ENCODE results near the gene PEX11G.
"Not testable (repeated sequence)": the region's sequence is repeated elsewhere in the genome, so short reads cannot be mapped to it uniquely, and the experiment has no call there.

The PEX11G gene

DNA sequence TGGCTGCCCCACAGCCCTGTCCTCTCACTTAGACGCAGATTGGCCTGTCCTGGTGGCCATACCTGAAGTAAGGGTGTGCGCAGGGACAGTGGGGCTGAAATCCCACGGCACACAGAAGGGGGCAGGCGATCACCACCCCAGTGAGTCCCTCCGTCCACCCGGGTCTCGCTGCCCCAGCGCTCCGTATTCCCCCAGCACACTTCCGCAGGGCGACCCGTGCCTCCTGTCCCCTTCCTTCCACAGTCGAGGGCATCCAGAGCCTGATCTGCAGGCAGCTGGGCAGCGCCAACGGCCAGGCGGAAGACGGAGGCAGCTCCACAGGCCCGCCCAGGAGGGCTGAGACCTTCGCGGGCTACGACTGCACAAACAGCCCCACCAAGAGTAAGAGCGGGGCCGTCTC lies 25.3 kb downstream of the PEX11G start:
- no peak for DNase-seq

DNA sequence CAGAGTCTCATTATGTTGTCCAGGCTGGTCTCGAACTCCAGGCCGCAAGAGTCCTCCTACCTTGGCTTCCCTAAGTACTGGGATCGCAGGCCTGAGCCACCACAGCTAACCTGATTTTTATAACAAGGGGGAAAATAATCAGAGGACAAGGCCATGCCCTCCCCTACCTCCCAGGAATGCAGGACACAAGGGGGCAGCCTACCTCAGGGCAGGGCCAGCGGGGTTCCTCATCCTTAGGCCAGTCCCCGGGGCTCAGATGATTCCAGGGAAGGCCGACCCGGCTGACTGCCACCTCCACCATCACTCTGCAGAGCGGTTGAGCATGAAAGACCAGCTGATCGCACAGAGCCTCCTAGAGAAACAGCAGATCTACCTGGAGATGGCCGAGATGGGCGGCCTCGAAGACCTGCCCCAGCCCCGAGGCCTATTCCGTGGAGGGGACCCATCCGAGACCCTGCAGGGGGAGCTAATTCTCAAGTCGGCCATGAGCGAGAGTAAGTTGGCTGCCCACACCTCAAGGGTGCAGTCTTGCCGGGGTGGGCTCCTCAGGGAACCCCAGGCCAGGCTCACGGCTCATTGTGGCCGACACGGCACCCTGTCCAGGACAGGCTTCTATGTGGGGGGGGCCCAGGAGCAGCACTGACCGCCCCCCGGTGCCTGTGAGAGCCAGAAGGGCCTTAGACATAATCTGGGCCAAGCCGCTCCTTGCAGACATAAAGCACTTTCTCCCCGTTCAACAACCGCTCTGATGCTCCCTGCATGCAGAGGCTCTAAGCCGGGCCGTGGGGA lies 26.8 kb downstream of the PEX11G start:
- DNase-seq = no peak

DNA sequence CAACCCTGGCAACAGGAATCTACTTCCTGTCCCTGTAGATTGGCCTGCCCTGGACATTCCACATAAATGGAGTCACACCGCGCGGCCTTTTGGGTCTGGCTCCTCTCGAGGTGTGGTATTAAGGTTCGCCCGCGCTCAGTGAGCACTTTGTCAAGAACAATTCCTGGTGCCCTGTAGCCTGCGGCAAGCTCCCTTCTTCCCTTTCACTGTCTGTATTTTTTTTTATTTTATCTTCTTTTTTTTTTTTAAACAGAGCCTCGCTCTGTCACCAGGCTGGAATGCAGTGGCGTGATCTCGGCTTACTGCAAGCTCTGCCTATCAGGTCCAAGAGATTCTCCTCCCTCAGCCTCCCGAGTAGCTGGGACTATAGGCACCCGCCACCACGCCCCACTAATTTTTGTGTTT lies 28.3 kb downstream of the PEX11G start:
- no peak for DNase-seq

DNA sequence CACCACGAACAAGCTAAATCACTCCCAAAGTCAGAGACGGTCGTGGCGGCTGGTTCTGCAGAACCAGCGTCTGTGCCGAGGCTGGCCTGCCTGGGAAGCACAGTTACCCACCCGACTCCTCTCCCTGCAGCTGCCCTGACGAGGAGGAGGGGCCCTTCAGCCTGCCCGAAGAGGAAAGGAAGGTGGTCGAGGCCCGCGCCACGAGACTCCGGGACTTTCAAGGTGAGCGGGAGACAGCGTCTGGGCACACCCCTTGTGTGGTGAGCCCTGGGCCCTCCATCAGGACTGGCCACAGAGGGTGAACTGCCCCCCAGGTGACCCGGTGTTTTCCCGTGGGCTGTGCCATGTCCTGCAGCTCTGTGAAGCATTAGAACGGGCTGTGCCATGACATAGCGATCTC lies 29.1 kb downstream of the PEX11G start:
- DNase-seq = no peak

DNA sequence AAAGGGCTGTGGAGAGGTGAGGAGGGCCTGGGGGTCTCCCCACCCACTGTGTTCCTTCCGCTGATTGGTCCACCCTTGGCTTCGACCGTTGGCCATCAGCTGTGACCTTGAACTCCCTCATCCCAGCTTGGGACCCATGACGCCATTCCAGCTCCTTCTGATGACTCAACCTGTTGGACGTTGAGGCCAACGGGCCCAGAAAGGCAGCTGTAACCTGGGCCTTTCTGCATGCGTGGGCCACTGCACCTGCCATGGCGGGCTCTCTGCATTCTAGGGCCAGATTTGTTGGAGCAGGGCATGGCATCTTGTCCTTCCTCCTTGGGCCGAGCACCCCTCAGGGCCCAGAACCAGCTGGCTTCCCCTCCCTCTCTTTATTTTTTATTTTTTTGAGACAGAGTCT lies 30.2 kb downstream of the PEX11G start:
- DNase-seq = no peak

DNA sequence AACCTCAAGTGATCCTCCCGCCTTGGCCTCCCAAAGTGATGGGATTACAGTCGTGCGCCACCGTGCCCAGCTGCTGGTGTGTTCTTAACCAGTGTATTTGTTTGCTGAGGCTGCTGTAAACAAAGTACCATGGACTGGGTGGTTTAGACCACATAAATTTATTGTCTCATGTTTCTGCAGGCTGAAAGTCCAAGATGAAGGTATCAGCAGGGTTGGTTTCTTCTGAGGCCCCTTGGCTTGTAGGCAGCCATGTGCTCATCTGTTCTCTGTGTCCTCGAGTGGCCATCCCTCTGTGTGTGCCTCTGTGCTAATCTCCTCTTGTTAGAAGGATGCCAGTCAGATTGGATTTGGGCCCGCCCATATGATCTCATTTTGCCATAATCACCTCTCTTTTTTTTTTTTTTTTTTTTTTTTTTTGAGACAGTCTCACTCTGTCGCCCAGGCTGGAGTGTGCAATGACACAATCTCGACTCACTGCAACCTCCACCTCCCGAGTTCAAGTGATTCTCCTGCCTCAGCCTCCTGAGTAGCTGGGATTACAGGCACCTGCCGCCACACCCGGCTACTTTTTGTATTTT lies 31.8 kb downstream of the PEX11G start:
- DNase-seq = no peak

DNA sequence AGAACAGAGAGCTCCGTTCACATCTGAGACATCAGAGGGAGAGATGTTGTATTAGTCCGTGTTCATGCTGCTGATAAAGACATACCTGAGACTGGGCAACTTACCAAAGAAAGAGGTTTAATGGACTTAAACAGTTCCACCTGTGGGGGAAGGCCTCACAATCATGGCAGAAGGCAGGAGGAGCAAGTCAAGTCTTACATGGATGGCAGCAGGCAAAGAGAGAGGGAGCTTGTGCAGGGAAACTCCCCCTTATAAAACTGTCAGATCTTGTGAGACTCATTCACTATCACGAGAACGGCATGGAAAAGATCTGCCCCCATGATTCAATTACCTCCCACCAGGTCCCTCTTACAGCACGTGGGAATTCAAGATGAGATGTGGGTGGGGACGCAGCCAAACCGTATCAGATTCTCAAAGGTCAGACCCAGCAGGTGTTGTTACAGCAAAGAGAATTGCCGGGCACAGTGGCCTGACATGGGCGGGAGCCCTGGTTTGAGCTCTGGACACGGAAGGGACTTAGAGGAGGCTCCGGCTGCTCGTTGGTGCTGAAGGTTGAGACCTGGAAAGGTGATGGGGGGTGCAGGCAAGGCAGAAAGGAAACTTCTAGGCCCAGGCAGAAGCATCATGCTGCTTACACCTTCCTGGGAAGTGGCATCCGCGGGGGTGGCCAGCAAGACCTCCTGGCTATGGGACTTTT lies 33.1 kb downstream of the PEX11G start:
- no peak for DNase-seq

DNA sequence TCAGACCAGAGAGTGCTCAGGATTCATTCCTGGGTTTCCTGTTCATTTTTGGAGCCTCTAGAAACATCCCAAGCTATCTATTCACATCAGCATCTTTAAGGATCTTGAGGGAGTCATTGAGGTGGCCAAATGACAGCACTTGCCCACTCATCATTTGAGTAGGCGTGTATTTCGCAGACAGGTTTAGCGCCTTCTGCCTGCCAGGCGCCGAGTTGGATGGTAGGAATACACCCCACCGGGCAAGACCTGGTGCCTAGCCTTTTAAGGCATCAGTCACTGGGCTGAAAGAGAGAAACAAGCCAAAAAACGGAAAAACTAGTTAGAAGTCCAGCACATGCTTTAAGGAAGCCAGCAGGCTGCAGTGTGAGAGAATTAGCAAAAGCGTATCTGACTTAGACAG lies 33.8 kb downstream of the PEX11G start:
- no peak for DNase-seq

DNA sequence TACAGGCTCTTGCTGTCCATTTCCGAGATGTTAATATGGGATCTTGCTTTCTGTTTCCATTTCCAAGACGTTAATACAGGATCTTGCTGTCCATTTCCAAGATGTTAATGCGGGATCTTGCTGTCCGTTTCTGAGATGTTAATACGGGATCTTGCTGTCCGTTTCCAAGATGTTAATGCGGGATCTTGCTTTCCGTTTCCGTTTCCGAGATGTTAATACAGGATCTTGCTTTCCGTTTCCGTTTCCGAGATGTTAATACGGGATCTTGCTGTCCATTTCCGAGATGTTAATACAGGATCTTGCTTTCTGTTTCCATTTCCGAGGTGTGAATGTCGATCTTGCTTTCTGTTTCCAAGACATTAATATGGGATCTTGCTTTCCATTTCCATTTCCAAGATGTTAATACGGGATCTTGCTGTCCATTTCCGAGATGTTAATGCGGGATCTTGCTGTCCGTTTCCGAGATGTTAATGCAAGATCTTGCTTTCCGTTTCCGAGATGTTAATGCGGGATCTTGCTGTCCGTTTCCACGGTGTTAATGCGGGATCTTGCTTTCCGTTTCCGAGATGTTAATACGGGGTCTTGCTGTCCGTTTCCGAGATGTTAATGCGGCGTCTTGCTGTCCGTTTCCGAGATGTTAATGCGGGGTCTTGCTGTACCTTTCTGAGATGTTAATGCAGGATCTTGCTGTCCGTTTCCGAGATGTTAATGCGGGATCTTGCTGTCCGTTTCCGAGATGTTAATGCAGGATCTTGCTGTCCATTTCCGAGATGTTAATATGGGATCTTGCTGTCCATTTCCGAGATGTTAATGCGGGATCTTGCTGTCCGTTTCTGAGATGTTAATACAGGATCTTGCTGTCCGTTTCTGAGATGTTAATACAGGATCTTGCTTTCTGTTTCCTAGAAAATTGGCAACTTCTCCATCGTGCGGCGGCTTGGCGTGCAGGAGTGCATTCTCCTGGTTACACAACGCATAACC lies 38.3 kb downstream of the PEX11G start:
- no peak for DNase-seq

DNA sequence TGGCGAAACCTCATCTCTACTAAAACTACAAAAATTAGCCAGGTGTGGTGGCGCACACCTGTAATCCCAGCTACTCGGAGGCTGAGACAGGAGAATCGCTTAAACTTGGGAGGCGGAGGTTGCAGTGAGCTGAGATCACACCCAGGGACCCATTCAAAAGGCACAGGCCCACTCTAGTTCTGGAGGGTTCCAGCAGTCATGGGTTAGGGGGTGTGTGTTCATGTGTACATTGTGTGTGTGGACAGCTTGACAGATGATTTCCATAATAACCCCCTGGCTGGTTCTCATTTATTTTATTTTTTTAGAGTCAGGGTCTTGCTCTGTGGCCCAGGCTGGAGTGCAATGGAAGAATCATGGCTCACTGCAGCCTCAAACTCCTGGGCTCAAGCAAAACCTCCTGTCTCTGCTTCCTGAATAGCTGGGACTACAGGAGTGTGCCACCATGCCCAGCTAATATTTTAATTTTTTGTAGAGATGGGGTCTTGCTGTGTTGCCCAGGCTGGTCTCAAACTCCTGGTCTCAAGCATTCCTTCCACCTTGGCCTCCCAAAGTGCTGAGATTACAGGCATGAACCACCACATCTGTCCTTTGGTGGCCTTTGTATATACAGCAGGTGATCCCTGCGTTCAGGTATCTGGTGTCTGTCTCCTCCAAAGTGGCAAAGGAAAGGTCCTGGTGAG lies 39.3 kb downstream of the PEX11G start:
- DNase-seq = not testable (repeated sequence)

DNA sequence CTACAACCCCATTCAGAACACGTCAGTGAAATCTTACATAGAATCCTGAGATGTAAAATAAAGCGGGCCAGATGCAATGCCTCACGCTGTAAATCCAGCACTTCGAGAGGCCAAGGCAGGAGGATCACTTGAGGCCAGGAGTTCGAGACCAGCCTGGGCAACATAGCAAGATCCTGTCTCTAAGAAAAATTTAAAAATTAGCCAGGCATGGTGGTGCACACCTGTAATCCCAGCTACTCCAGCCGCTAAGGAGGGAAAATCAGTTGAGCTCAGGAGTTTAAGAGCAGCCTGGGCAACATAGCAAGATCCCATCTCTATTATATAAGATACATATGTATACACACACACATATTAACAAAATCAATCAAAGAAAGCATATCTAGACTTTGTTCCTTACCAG lies 41.2 kb downstream of the PEX11G start:
- no peak for DNase-seq

DNA sequence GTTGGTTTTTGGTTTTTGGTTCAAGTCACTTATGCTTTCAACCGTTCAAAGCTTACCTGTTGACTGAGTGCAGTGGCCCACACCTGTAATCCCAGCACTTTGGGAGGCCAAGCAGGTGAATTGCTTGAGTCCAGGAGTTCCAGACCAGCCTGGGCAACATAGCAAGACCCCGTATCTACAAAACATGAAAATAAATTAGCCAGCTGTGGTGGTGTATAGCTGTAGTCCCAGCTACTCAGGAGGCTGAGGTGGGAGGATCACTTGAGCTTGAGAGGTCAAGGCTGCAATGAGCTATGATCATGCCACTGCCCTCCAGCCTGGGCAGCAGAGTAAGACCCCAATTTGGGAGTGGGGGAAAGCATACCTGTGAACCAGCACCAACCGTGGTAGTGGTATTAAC lies 43.7 kb downstream of the PEX11G start:
- no peak for DNase-seq

DNA sequence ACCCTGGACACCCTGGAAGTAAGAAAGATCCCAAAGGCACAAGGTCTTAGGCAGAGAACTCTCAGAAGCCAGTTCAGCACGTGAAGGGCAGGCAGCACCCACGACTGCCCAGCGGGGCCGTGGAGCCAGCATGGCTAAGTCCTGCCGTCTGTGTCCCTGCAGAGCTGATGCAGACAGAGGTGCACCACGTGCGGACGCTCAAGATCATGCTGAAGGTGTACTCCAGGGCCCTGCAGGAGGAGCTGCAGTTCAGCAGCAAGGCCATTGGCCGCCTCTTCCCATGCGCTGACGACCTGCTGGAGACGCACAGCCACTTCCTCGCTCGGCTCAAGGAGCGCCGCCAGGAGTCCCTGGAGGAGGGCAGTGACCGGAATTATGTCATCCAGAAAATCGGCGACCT lies 44.8 kb downstream of the PEX11G start:
- DNase-seq = no peak

DNA sequence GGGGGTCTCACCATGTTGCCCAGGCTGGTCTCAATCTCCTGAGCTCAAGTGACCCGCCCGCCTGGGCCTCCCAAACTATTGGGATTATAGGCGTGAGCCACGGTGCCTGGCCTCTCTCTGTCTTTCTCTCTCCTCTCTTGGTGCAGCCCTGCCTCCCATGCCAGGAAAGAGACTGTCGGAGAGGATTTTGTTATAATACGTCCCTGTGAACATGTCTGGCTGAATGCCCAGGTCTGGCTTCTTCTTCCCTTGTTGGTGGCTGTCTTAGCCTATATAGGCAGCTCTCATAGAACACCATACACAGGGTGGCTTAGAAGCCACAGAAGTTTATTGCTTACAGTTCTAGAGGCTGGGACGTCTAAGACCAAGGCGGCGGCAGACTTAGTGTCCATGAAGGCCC lies 46.4 kb downstream of the PEX11G start:
- no peak for DNase-seq

DNA sequence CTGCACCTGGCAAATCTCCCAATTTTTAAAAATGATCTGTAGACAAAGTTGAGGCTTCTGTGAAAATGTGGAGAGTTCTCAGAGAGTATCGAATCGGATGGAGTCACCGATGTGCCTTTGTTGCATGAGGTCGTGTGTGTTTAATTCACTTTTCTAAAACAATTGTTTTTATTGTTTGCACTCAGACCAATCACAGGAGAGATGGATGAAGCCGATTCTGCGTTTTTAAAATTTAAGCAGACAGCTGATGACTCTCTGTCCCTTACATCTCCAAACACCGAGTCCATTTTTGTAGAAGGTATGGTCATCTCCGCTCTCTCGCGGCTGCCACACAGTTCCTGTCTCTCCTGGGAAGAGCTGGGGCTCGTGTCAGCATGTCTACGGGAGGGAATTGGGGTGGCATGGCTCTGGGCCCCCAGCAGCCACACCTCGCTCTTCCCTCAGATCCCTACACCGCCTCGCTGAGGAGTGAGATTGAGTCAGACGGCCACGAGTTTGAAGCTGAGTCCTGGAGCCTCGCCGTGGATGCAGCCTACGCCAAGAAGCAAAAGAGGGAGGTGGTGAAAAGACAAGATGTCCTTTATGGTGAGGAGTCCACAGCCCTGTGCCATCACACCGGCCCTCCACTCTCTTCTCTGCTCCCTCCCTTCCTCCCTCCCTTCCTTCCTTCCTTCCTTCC lies 47.2 kb downstream of the PEX11G start:
- no peak for DNase-seq

DNA sequence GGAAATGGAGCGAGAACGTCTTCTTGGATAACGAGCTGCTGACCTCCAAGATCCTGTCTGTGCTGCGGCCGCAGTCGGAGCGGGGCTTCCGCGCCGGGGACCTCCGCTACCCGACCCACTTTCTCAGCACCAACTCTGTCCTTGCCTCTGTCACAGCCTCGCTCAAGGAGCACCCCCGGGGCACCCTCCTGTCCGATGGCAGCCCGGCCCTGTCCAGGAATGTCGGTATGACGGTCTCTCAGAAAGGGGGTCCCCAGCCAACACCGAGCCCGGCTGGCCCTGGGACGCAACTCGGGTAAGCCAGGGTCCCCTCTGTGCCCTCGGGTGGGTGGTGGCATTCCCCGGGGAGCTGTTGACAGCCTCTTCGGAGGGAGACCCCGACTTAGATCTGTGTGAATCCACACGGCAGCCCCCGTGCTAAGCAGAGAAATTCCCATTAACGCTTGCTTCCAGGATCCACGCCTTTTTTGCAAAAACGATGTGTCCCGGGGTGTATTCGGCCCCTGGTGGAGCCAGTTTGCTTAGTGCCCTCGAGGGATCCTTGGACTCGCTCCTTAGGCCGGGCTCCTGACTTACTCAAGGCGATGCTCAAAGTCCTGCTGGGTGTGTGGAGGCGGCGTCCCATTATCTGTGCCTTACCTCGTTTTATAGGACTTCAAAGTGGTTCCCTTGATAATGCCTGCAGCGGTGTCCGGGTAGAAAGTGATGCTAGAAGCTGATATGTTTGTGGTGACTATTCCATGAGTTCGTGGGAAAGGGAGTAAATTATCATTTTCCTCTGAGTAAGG lies 48.5 kb downstream of the PEX11G start:
- no peak for DNase-seq

DNA sequence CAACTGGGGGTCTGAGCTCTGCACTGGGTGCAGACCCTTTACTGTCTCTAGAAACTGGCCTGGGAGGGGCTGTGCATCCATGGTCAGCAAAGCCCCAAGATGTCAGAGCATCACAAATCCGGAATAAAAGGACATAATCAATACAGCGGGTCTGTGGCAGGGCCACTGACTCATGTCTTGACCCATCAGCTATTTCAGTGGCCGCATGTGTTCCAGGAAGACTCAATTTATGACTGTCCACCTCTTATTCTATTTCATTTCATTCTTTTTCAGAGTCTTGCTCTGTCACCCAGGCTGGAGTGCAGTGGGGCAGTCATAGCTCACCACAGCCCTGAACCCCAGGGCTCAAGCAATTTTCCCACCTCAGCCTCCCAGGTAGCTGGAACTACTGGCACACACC lies 53.2 kb downstream of the PEX11G start:
- no peak for DNase-seq

DNA sequence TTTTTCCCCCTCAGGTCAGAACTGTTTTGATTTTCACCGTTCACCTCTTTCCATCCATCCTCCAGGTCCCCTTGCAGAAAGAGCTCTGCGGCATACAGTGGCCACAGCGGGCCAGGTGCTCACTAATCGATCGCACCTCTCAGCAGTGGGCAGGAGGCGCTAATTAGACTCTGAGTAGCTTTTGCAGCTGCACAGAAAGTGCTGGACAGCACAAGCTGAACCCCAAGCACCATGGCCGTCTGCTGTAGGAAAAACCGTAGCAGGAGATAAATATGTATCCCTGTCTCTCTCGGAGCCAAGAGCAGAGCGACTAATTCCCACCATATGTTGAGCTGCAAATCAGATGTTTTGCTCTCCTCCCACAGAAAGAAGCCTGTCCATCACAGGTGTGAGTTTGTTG lies 54.4 kb downstream of the PEX11G start:
- no peak for DNase-seq

DNA sequence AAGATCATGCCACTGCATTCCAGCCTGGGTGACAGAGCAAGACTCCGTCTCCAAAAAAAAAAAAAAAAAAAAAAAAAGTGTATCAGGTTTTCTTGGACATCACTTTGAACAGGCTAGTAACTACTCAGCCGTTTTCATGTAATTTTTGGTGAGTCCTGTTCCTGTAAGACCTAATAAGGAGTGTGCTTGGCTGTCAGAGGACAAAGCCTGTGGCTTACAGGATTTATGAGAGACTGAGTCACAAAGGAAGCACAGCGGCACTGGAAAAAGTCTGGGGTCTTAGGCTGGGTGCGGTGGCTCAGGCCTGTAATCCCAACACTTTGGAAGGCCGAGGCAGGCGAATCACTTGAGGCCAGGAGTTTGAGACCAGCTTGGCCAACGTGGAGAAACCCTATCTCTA lies 55.4 kb downstream of the PEX11G start:
- DNase-seq = not testable (repeated sequence)

DNA sequence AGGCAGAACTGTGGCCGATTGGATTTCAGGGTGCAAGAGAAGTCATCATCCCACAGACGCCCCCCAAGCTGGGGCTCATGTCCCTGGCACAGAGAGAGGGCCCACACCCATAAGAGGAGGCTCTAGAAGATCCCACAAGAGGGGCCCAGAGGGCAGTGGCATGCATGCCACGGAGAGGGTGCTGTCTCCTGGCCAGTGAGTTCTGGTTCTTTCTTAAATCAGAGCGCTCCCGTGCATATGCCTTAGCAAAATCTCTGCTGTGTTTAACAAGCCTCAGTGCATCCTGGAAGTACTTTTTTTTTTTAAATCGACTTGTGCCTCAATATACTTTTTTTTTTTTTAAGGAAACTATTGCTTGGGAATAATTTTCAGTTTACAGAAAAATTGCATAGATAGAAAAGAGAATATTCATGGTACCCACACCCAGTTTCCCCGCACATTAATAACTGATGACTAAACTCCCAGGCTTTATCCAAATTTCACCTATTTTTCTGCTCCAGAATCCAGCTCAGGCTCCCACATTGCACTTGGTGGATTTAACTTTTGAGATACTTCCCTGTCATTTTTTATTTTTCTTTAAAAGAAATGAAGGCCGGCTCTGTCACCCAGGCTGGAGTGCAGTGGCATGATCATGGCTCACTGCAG lies 59.1 kb downstream of the PEX11G start:
- no peak for DNase-seq
